AG04449 (cell line): ENCODE data around the gene MEIS2.

Experiments used
- CTCF ChIA-PET: fragments of 350-600 bp; formaldehyde crosslinking; extraction: SDS; loops from one replicate; lab custom pipeline; 2021; ENCODE audit warnings: antibody characterized with exemption; lab: Yijun Ruan, JAX
- POLR2A ChIA-PET: fragments of 400-600, 350-600 bp; formaldehyde crosslinking; extraction: SDS; loops from one replicate; lab custom pipeline; 2020; ENCODE audit warnings: antibody characterized with exemption, inconsistent platforms; lab: Yijun Ruan, JAX
- DNase-seq: peaks from one replicate; pipeline ENCODE4 v3.0.0-alpha.2; 2010; ENCODE audit warnings: low read depth, low spot score
- H3K4me3 ChIP-seq: 2 replicates; pipeline ENCODE4 v1.5.1; 2011; ENCODE audit warnings: low read depth, mild to moderate bottlenecking, control low read depth, low read length
- TF ChIP-seq, protein P1 (sequence below): IDR thresholded peaks from one replicate; pipeline ENCODE4 v1.5.1; 2011; ENCODE audit warnings: mild to moderate bottlenecking, moderate library complexity, low read length, control low read depth, inconsistent platforms; ENCODE audit not compliant: insufficient read depth; ENCODE audit errors: missing control alignments

MEIS2 gene

DNA sequence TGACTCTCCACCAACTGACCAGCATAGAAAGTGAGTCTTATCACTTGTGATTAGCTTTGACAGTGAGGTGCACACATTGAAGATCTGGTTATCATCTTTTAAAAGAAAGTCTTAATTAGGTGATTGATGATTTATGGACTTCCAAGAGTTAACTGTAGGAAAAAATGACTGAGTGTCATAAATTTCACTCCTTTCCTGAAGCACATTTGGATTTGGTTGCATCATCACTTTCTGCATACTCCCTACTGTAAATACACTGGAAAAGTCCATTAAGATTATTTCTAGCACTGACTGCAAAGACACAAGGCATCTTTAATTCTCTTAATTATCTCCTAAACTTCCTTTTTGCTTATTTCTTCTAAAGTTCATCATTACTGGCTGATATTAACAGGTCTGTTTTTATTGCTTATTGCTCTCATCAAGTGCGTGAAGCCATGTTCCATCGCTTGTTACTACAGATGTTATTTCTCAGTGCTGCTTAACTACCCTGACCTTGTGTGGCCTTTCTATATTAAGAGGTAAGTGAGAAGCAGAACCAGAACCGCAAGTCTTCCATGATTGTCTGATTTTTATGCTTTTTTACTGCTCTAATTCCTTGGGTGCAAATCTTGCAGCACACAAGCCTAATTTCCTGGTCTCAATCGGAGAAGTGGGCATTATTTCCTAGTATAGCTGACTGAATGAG lies 153.2 kb downstream of the MEIS2 start:
- DNase-seq, result no peak
- TF ChIP-seq, protein P1, sequence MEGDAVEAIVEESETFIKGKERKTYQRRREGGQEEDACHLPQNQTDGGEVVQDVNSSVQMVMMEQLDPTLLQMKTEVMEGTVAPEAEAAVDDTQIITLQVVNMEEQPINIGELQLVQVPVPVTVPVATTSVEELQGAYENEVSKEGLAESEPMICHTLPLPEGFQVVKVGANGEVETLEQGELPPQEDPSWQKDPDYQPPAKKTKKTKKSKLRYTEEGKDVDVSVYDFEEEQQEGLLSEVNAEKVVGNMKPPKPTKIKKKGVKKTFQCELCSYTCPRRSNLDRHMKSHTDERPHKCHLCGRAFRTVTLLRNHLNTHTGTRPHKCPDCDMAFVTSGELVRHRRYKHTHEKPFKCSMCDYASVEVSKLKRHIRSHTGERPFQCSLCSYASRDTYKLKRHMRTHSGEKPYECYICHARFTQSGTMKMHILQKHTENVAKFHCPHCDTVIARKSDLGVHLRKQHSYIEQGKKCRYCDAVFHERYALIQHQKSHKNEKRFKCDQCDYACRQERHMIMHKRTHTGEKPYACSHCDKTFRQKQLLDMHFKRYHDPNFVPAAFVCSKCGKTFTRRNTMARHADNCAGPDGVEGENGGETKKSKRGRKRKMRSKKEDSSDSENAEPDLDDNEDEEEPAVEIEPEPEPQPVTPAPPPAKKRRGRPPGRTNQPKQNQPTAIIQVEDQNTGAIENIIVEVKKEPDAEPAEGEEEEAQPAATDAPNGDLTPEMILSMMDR, result no peak
- H3K4me3 ChIP-seq, result no peak overlapping the region
- ChIA-PET POLR2A (no interaction called here), CTCF (no interaction called here)

DNA sequence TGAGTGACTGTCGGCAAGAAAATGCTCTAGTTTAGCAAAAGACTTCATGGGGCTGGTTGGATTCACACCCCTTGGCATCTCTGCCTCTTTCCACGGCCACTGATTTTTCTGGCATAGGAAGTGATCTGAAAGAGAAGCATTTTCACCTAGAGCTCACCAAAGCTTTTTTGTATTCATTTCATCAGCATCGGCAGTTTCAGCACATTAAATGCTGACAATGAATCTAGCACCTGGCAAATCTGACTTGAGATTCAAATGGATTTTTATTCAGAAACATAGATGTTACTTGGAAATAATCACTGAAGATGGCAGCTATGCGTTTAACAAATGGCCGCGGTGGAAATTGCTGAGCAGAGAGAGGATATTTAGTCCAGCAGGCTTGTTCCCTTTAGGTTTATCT lies 155.9 kb downstream of the MEIS2 start:
- ChIA-PET POLR2A (no interaction called here), CTCF (interaction anchor here (1.1 kb wide), 1 partner anchor 9 kb away, joined by 3 read pairs; no protein-coding TSS in a partner anchor)
- no peak overlapping the region for H3K4me3 ChIP-seq
- DNase-seq, result no peak
- TF ChIP-seq, protein P1, result no peak

DNA sequence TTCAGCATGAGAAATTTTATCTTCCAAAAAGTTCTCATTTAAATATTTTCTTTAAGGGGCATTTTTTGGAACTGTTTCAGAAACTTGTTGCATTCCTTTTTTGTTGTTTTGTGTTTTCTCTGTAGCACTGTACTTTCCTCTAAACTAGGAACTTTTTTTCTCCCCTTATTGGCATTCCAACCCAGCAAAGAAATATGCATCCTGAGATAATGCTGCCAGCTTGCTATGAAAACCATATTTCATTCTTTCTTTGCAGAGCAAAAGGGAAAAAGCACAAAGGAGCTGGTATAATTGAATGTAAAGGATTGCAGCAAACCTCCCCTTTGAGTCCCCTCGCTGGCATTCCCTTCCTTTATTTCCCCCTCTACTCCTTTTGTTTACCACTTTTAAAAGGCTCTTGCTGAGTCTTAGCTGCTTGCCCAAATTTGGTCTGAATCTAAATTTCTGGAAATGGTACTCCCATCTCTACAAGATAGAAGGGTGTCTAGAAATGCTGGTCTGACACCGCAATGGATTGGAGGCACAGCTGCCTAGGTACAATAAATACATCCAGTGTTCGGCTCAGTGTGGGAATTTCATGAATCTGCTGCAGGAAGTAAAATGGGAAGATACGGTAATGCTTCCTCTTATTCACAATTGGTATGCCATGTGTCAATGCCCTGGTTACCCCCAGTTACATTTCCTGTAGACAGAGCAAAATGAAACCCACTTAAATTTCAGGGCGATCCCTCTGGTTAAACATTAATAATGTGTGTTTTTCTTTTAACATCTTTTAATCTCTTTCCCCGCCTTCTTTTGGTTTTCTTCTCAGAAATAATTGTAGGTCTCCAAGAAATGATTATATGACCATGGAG lies 156.6 kb downstream of the MEIS2 start:
- H3K4me3 ChIP-seq, result no peak overlapping the region
- no peak for DNase-seq
- ChIA-PET CTCF (interaction anchor here (1.1 kb wide), 1 partner anchor 8 kb away, joined by 3 read pairs; no protein-coding TSS in a partner anchor), POLR2A (no interaction called here)
- TF ChIP-seq, protein P1, result no peak

DNA sequence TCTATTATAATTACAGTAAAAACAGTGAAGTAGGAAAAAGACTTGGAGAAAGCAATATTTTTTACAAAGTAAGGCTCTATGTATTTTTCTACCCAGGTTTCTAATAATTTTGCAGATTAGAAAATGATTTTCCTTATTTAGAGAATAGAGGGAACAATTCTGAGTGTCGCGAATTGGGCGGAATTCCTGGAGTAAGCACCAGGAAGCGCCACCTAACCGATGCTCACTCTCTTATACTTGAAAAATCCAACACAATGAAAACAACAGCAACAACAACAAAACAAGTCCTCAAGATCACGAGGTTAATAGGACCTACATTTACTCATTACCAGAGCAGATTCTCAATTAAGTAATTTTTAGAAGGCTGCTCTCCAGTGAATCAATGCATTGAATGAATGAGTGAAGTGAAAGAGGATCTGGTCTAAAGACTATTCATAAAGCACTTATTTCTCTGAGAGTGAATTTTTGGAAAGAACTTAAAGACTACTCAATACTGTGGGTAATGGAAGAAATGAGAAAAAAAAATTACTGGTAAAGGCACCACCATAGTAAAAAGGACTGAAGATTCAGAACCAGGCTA lies 158.0 kb downstream of the MEIS2 start:
- H3K4me3 ChIP-seq, result no peak overlapping the region
- no peak for DNase-seq
- ChIA-PET CTCF (no interaction called here), POLR2A (no interaction called here)
- TF ChIP-seq, protein P1, result no peak

DNA sequence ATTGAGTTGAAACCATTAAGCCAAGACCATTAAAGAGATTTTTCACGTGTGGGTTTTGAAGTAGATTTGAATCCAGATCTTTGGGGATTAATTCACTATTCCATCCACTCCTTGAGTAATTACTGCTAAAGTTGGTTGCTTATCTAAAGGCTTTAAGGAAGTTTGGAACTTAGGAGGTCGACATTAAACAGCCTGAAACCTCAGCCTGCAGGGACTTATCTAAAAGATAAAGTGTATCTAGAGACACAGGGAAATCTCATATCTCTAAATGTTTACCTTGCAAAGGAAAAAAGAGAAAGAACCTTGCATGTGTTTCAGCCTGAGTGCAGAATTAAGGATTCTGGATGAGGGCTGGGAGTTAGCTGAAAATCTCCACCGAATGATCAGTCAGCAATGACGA lies 158.6 kb downstream of the MEIS2 start:
- CTCF ChIA-PET, result no interaction called here
- POLR2A ChIA-PET, result no interaction called here
- TF ChIP-seq, protein P1, result no peak
- DNase-seq, result no peak
- H3K4me3 ChIP-seq, result no peak overlapping the region
